K562 (cell line): ENCODE results near the gene CENPU. TPM values are rescaled to one million over a fixed set of nuclear protein-coding genes. Genes with fewer than 3 reads are reported as not detected.
A peak's percentile ranks its signal among the peaks of the same experiment; 100 is the strongest.

Source experiments
- EP400 ChIP-seq: fragments of 450-650 bp; IDR thresholded peaks from 2 replicates; pipeline ENCODE4 v1.6.1; 2017; ENCODE audit warnings: antibody characterized with exemption, mild to moderate bottlenecking, moderate library complexity
- GTF2A2 ChIP-seq: IDR thresholded peaks from 2 replicates; pipeline ENCODE4 v1.6.1; 2016; ENCODE audit warnings: mild to moderate bottlenecking, missing genetic modification characterization, missing compliant biosample characterization
- MTA2 ChIP-seq: fragments of 450-650 bp; IDR thresholded peaks from 2 replicates; pipeline ENCODE4 v1.6.1; 2016; ENCODE audit warnings: low read depth
- MYNN ChIP-seq, 2 experiments: sonication (generic); formaldehyde crosslinking in 1 of 2; IDR thresholded peaks; 2 replicates each; pipeline versions ENCODE4 v1.5.0 to v1.6.1; 2016 to 2020; ENCODE audit warnings: antibody characterized with exemption in 1 of 2, missing genetic modification reagents in 1 of 2
- SNIP1 ChIP-seq: fragments of 450-650 bp; IDR thresholded peaks from 2 replicates; pipeline ENCODE4 v1.7.1; 2017; ENCODE audit warnings: low read depth, mild to moderate bottlenecking
- ZKSCAN8 ChIP-seq: fragments of 200-800 bp; sonication (Bioruptor generic); IDR thresholded peaks from 2 replicates; pipeline ENCODE4 v1.6.1; 2016; ENCODE audit warnings: missing genetic modification characterization, missing compliant biosample characterization
- ZNF184 ChIP-seq: sonication (generic); formaldehyde crosslinking; IDR thresholded peaks from 2 replicates; pipeline ENCODE4 v1.5.0; 2020; ENCODE audit warnings: missing genetic modification reagents
- polyA plus RNA-seq, 8 experiments: library from polyadenylated mRNA; depleted of rRNA in 4 of 8; stranded (reverse) in 5 of 8; unstranded in 3 of 8; fragments of >200 nt; fragmentation: Nextera tagmentation in 2 of 8; fragmentation: Illumina TruSeq in 1 of 8; extraction: Ambion mirVana in 2 of 8; extraction: Trizol in 1 of 8; gene quantifications; 2 replicates each; pipeline versions ENCODE4 v1.2.1 to v1.2.3, GENCODE V29; 2011 to 2014; ENCODE audit warnings: inconsistent platforms in 1 of 8, missing spikeins in 1 of 8
- total RNA-seq, 7 experiments: library from RNA; depleted of rRNA in 6 of 7; stranded (reverse); fragments of >200 nt in 6 of 7; fragmentation: Illumina TruSeq in 2 of 7; extraction: Trizol in 2 of 7; gene quantifications; 2 replicates each; pipeline versions ENCODE4 v1.2.1 to v1.2.3, GENCODE V29; 2011 to 2021; ENCODE audit warnings: low replicate concordance in 1 of 7
- TF ChIP-seq, protein P1 (sequence below): fragments of 450-650 bp; IDR thresholded peaks from 2 replicates; pipeline ENCODE4 v1.7.0; 2016; ENCODE audit warnings: borderline replicate concordance
- TF ChIP-seq, protein P2 (sequence below): sonication (generic); formaldehyde crosslinking; IDR thresholded peaks from 2 replicates; pipeline ENCODE4 v1.8.0; 2022; ENCODE audit warnings: missing genetic modification reagents, mild to moderate bottlenecking, moderate library complexity, borderline replicate concordance
- TF ChIP-seq, protein P3 (sequence below): fragments of 450-650 bp; formaldehyde crosslinking; IDR thresholded peaks from 2 replicates; pipeline ENCODE4 v1.4.0; 2022; ENCODE audit warnings: mild to moderate bottlenecking, moderate library complexity
- TF ChIP-seq, protein P4 (sequence below): sonication (generic); formaldehyde crosslinking; IDR thresholded peaks from 2 replicates; pipeline ENCODE4 v1.8.0; 2022; ENCODE audit warnings: mild to moderate bottlenecking, low read depth, missing genetic modification reagents
- TF ChIP-seq, protein P5 (sequence below): fragments of 450-650 bp; IDR thresholded peaks from 2 replicates; pipeline ENCODE4 v1.7.1; 2018; ENCODE audit warnings: mild to moderate bottlenecking, low read depth; ENCODE audit not compliant: partially characterized antibody
- TF ChIP-seq, protein P6 (sequence below): sonication (generic); formaldehyde crosslinking; IDR thresholded peaks from 2 replicates; pipeline ENCODE4 v1.8.1; 2023; ENCODE audit warnings: mild to moderate bottlenecking, missing genetic modification reagents

Gene CENPU
- total and polyA plus RNA-seq, 9 of the 15 experiments (the other 6 are each of a cell fraction or from before 2014, with no cell fraction given), result 39.4 to 98.7 (median 84.3) TPM

DNA sequence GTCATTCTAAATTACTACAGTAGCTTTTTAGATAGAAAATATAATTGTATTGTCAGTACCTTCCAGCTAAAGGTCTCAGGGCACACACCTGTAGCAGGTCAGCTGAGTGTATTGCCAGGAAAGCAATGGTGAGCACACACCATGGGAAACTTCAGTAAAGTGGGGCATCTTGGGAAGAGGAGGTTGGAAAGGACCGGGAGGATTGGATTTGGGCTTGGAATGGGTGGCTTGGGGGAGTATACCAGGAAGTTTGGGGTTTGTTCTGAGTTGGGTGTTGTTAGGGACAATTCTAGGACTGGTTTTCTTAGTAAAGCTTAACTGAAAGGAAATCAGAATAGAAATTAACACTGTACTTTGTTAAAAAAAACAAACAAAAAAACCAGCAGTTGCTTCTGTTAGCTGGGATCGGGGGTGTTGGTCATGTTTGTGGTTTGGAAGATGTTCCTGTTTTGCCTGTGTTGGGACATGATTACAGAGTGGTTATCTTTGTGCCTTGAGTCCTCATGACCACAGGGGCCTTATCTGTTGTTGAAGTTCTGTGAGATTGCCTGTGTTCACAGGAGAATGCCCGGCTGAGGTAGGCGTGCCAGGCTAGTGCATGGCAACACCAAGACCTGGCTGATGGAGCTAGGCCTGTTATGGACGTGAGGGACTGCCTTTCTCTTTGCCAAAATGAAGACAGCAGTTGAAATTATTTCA, 49.3 kb downstream of the CENPU start (continued):
- TF ChIP-seq, protein P1, sequence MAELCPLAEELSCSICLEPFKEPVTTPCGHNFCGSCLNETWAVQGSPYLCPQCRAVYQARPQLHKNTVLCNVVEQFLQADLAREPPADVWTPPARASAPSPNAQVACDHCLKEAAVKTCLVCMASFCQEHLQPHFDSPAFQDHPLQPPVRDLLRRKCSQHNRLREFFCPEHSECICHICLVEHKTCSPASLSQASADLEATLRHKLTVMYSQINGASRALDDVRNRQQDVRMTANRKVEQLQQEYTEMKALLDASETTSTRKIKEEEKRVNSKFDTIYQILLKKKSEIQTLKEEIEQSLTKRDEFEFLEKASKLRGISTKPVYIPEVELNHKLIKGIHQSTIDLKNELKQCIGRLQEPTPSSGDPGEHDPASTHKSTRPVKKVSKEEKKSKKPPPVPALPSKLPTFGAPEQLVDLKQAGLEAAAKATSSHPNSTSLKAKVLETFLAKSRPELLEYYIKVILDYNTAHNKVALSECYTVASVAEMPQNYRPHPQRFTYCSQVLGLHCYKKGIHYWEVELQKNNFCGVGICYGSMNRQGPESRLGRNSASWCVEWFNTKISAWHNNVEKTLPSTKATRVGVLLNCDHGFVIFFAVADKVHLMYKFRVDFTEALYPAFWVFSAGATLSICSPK, result no peak
- TF ChIP-seq MTA2 (peak; percentile 98), SNIP1 (no peak), ZKSCAN8 (CRISPR knock-in tag) (no peak; the same call in 1 of the 2 replicates), ZNF184 (CRISPR knock-in tag) (no peak), EP400 (peak; percentile 34; the same call in 1 of the 2 replicates), GTF2A2 (no peak), MYNN (IDR thresholded peaks at IDR 0.05) (peak; percentile 98), MYNN (CRISPR knock-in tag; IDR thresholded peaks at IDR 0.05) (no peak)
- TF ChIP-seq, protein P2, sequence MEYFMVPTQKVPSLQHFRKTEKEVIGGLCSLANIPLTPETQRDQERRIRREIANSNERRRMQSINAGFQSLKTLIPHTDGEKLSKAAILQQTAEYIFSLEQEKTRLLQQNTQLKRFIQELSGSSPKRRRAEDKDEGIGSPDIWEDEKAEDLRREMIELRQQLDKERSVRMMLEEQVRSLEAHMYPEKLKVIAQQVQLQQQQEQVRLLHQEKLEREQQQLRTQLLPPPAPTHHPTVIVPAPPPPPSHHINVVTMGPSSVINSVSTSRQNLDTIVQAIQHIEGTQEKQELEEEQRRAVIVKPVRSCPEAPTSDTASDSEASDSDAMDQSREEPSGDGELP, result peak; percentile 66; the same call in 1 of the 2 replicates
- TF ChIP-seq, protein P3, sequence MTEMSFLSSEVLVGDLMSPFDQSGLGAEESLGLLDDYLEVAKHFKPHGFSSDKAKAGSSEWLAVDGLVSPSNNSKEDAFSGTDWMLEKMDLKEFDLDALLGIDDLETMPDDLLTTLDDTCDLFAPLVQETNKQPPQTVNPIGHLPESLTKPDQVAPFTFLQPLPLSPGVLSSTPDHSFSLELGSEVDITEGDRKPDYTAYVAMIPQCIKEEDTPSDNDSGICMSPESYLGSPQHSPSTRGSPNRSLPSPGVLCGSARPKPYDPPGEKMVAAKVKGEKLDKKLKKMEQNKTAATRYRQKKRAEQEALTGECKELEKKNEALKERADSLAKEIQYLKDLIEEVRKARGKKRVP (CRISPR knock-in tag), result peak; percentile 77; the same call in 1 of the 2 replicates
- TF ChIP-seq, protein P4, sequence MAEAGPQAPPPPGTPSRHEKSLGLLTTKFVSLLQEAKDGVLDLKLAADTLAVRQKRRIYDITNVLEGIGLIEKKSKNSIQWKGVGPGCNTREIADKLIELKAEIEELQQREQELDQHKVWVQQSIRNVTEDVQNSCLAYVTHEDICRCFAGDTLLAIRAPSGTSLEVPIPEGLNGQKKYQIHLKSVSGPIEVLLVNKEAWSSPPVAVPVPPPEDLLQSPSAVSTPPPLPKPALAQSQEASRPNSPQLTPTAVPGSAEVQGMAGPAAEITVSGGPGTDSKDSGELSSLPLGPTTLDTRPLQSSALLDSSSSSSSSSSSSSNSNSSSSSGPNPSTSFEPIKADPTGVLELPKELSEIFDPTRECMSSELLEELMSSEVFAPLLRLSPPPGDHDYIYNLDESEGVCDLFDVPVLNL (CRISPR knock-in tag), result no peak
- TF ChIP-seq, protein P5, sequence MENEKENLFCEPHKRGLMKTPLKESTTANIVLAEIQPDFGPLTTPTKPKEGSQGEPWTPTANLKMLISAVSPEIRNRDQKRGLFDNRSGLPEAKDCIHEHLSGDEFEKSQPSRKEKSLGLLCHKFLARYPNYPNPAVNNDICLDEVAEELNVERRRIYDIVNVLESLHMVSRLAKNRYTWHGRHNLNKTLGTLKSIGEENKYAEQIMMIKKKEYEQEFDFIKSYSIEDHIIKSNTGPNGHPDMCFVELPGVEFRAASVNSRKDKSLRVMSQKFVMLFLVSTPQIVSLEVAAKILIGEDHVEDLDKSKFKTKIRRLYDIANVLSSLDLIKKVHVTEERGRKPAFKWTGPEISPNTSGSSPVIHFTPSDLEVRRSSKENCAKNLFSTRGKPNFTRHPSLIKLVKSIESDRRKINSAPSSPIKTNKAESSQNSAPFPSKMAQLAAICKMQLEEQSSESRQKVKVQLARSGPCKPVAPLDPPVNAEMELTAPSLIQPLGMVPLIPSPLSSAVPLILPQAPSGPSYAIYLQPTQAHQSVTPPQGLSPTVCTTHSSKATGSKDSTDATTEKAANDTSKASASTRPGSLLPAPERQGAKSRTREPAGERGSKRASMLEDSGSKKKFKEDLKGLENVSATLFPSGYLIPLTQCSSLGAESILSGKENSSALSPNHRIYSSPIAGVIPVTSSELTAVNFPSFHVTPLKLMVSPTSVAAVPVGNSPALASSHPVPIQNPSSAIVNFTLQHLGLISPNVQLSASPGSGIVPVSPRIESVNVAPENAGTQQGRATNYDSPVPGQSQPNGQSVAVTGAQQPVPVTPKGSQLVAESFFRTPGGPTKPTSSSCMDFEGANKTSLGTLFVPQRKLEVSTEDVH, result no peak
- TF ChIP-seq, protein P6, sequence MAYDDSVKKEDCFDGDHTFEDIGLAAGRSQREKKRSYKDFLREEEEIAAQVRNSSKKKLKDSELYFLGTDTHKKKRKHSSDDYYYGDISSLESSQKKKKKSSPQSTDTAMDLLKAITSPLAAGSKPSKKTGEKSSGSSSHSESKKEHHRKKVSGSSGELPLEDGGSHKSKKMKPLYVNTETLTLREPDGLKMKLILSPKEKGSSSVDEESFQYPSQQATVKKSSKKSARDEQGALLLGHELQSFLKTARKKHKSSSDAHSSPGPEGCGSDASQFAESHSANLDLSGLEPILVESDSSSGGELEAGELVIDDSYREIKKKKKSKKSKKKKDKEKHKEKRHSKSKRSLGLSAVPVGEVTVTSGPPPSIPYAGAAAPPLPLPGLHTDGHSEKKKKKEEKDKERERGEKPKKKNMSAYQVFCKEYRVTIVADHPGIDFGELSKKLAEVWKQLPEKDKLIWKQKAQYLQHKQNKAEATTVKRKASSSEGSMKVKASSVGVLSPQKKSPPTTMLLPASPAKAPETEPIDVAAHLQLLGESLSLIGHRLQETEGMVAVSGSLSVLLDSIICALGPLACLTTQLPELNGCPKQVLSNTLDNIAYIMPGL, result no peak
